Parathyroid adenoma (tissue), 2 donors: Measurements from ENCODE around the gene PRPS2.

Experiments used
- H2AFZ ChIP-seq: fragments of 300-600 bp; sonication (generic); one replicate; pipeline ENCODE4 v1.7.0; 2017; ENCODE audit warnings: antibody characterized with exemption, mild to moderate bottlenecking
- H3K27ac ChIP-seq: fragments of 300-600 bp; sonication (generic); one replicate; pipeline ENCODE4 v1.7.0; 2017
- H3K27me3 ChIP-seq: fragments of 300-600 bp; sonication (generic); one replicate; pipeline ENCODE4 v1.7.0; 2017; ENCODE audit warnings: low read length; ENCODE audit not compliant: control insufficient read depth, insufficient read depth
- H3K36me3 ChIP-seq: fragments of 300-600 bp; sonication (generic); one replicate; pipeline ENCODE4 v1.7.0; 2017; ENCODE audit warnings: low read length; ENCODE audit not compliant: control insufficient read depth, insufficient read depth
- H3K4me1 ChIP-seq: fragments of 300-600 bp; sonication (generic); one replicate; pipeline ENCODE4 v1.7.0; 2017; ENCODE audit warnings: control low read depth
- H3K4me2 ChIP-seq: fragments of 300-600 bp; sonication (generic); one replicate; pipeline ENCODE4 v1.7.0; 2017; ENCODE audit warnings: low read length
- H3K4me3 ChIP-seq: fragments of 300-600 bp; sonication (generic); one replicate; pipeline ENCODE4 v1.7.0; 2017; ENCODE audit warnings: low read depth, low read length
- H3K79me2 ChIP-seq: fragments of 300-600 bp; sonication (generic); one replicate; pipeline ENCODE4 v1.7.0; 2017; ENCODE audit warnings: control low read depth
- H3K9ac ChIP-seq: fragments of 300-600 bp; sonication (generic); one replicate; pipeline ENCODE4 v1.7.0; 2017; ENCODE audit warnings: mild to moderate bottlenecking
- H3K9me3 ChIP-seq: fragments of 300-600 bp; sonication (generic); one replicate; pipeline ENCODE4 v1.7.0; 2017; ENCODE audit warnings: low read length; ENCODE audit not compliant: control insufficient read depth
- CTCF ChIP-seq: fragments of 300-600 bp; sonication (generic); IDR thresholded peaks from one replicate; pipeline ENCODE4 v1.7.0; 2017; ENCODE audit warnings: antibody characterized with exemption, mild to moderate bottlenecking
- donor health status: primary hyperparathyroidism.

The PRPS2 gene

DNA sequence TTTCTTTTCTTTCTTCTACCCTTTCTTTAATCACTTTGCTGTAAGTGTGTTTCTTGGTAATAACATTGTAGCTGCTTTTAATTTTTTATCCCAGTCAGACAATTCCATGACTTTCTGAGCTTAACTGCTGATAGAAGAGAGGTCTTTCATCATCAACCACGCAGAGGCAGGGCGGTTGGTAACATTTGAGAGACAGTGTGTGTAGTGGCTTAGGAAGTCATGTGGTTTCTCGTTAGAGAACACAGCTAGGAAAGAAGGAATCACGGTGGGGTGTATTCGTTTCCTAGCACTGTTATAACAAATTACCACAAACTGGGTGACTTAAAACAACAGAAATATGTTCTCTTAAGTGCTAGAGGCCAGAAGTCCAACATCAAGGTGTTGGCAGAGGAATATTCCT is 11.5 kb downstream of the PRPS2 start:
- Histone ChIP-seq H3K9me3 (no peaks in the 10 kb centered on the region), H3K27me3 (no peaks in the 10 kb centered on the region), H3K36me3 (no peaks in the 10 kb centered on the region), H3K27ac (no peak overlapping the region), H3K4me2 (no peak overlapping the region), H3K9ac (no peak overlapping the region), H3K79me2 (no peaks in the 10 kb centered on the region), H3K4me1 (no peaks in the 10 kb centered on the region), H3K4me3 (no peak overlapping the region), H2AFZ (no peak overlapping the region)
- no peak for TF ChIP-seq CTCF

- no peaks in the 10 kb centered on the region for H3K36me3 ChIP-seq
- no peak for TF ChIP-seq CTCF
- no peaks in the 10 kb centered on the region for H3K79me2 ChIP-seq
- H3K4me2 ChIP-seq = no peak overlapping the region
- no peak overlapping the region for H3K4me3 ChIP-seq
- no peaks in the 10 kb centered on the region for H3K27me3 ChIP-seq
- no peaks in the 10 kb centered on the region for H3K9me3 ChIP-seq
- no peak overlapping the region for H3K27ac ChIP-seq
- no peak overlapping the region for H3K9ac ChIP-seq
- no peak overlapping the region for H2AFZ ChIP-seq
- H3K4me1 ChIP-seq = no peaks in the 10 kb centered on the region
These were observed 13.4 kb downstream of the PRPS2 start for GRCh38 chrX:12804655-12805054.

DNA sequence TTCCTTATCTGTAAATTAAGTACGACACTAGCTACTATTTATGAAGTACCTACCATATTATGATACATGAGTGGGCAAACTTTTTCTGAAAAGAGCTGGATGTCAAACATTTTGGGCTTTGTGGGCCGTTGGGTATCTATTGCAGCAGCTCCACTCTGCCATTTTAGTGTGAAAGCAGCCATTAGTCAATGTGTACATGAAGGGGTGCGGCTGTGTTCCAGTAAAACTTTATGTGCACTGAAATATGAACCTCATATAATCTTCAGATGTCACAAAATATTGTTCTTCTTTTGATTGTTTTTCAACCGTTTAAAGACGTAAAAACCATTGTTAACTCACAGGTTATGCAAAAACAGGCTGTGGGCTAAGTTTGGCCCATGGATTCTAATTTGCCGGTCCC is 14.1 kb downstream of the PRPS2 start:
- Histone ChIP-seq H3K4me3 (no peak overlapping the region), H3K4me2 (no peak overlapping the region), H3K27ac (no peak overlapping the region), H3K9ac (no peak overlapping the region), H3K4me1 (no peaks in the 10 kb centered on the region), H3K27me3 (no peaks in the 10 kb centered on the region), H2AFZ (no peak overlapping the region), H3K79me2 (no peaks in the 10 kb centered on the region), H3K36me3 (no peaks in the 10 kb centered on the region), H3K9me3 (no peaks in the 10 kb centered on the region)
- no peak for TF ChIP-seq CTCF

GRCh38 chrX:12811658-12812057 is 20.4 kb downstream of the PRPS2 start:
- Histone ChIP-seq H3K9me3 (no peaks in the 10 kb centered on the region), H3K27ac (no peak overlapping the region), H3K4me2 (no peak overlapping the region), H3K4me3 (no peak overlapping the region), H3K27me3 (no peaks in the 10 kb centered on the region), H3K4me1 (no peaks in the 10 kb centered on the region), H3K79me2 (no peaks in the 10 kb centered on the region), H3K36me3 (no peaks in the 10 kb centered on the region), H3K9ac (no peak overlapping the region), H2AFZ (no peak overlapping the region)
- TF ChIP-seq CTCF = no peak

GRCh38 chrX:12814420-12814819 is 23.2 kb downstream of the PRPS2 start:
- Histone ChIP-seq H3K79me2 (no peaks in the 10 kb centered on the region), H3K4me2 (no peak overlapping the region), H3K4me3 (no peak overlapping the region), H3K9ac (no peak overlapping the region), H3K9me3 (no peaks in the 10 kb centered on the region), H3K27me3 (no peaks in the 10 kb centered on the region), H2AFZ (no peak overlapping the region), H3K27ac (no peak overlapping the region), H3K4me1 (no peaks in the 10 kb centered on the region), H3K36me3 (no peaks in the 10 kb centered on the region)
- TF ChIP-seq CTCF = no peak
